Neural progenitor cell (in vitro differentiated cells): ENCODE measurements around the gene MTMR10.

Source experiments
- CTCF ChIP-seq: fragments of 200-600 bp; sonication (generic); IDR thresholded peaks from 2 replicates; pipeline ENCODE4 v1.5.1; 2017; ENCODE audit warnings: antibody characterized with exemption, mild to moderate bottlenecking
- EZH2 ChIP-seq: fragments of 200-600 bp; sonication (generic); IDR thresholded peaks from 2 replicates; pipeline ENCODE4 v1.6.1; 2017; ENCODE audit warnings: antibody characterized with exemption, mild to moderate bottlenecking, moderate library complexity

- TF ChIP-seq CTCF (no peak), EZH2 (no peak)
These were observed 12.8 kb upstream of the MTMR10 start for GRCh38 chr15:31004220-31004733.
